Activated T-cell treated with anti-CD3 and anti-CD28 coated beads for 24 hours (primary cell): ENCODE data around the gene MEIOB.

ENCODE experiments used
- DNase-seq: peaks from one replicate; pipeline ENCODE4 v3.0.0-alpha.2; 2020; ENCODE audit warnings: low read depth

The MEIOB gene

GRCh38 chr16:1831186-1832075 is 40.5 kb downstream of the MEIOB start:
- no peak for DNase-seq

GRCh38 chr16:1830213-1830612 is 41.8 kb downstream of the MEIOB start:
- DNase-seq: no peak

GRCh38 chr16:1828645-1829410 is 43.1 kb downstream of the MEIOB start:
- no peak for DNase-seq

- DNase-seq: peak; percentile 86
Observed at GRCh38 chr16:1826691-1827573, 45.0 kb downstream of the MEIOB start, which contains the start of the genes FAHD1 and HAGH. FAHD1 (plus strand) TSS chr16:1827206; CDS start chr16:1827239, 33 bp downstream. HAGH (minus strand) TSS chr16:1826825; CDS start chr16:1826787, 38 bp downstream.

GRCh38 chr16:1825864-1826690 is 45.9 kb downstream of the MEIOB start:
- DNase-seq: peak; percentile 63

- no peak for DNase-seq
Observed at GRCh38 chr16:1825381-1825863, 46.5 kb downstream of the MEIOB start.

GRCh38 chr16:1823821-1824220 is 48.1 kb downstream of the MEIOB start:
- no peak for DNase-seq

GRCh38 chr16:1822801-1823200 is 49.2 kb downstream of the MEIOB start:
- no peak for DNase-seq

- DNase-seq: no peak
Observed at GRCh38 chr16:1821861-1822611, 49.9 kb downstream of the MEIOB start.

GRCh38 chr16:1820946-1821290 is 51.0 kb downstream of the MEIOB start:
- no peak for DNase-seq

GRCh38 chr16:1820096-1820945 is 51.6 kb downstream of the MEIOB start:
- DNase-seq: no peak

- DNase-seq: no peak
Observed at GRCh38 chr16:1819611-1820010, 52.4 kb downstream of the MEIOB start.

- DNase-seq: no peak
Observed at GRCh38 chr16:1818873-1819525, 53.0 kb downstream of the MEIOB start.

- no peak for DNase-seq
Observed at GRCh38 chr16:1818204-1818872, 53.6 kb downstream of the MEIOB start.

GRCh38 chr16:1817716-1818115 is 54.2 kb downstream of the MEIOB start:
- DNase-seq: no peak

GRCh38 chr16:1817276-1817589 is 54.7 kb downstream of the MEIOB start:
- DNase-seq: no peak

GRCh38 chr16:1816396-1817275 is 55.3 kb downstream of the MEIOB start:
- DNase-seq: no peak
